IPS-15b (cell line): ENCODE measurements around the gene PHF12.
A peak's percentile ranks its signal among the peaks of the same experiment; 100 is the strongest.
"Not testable (repeated sequence)": the region's sequence is repeated elsewhere in the genome, so short reads cannot be mapped to it uniquely, and the experiment has no call there.

Source experiments
- H3K27me3 ChIP-seq: one replicate; pipeline ENCODE4 v1.6.1; 2013; ENCODE audit warnings: low read length; ENCODE audit not compliant: control insufficient read depth, insufficient read depth
- H3K36me3 ChIP-seq: one replicate; pipeline ENCODE4 v1.6.1; 2013; ENCODE audit warnings: low read length; ENCODE audit not compliant: control insufficient read depth, insufficient read depth
- H3K4me1 ChIP-seq: one replicate; pipeline ENCODE4 v1.6.1; 2013; ENCODE audit warnings: mild to moderate bottlenecking, low read length; ENCODE audit not compliant: control insufficient read depth, insufficient read depth
- H3K4me3 ChIP-seq: one replicate; pipeline ENCODE4 v1.5.1; 2013; ENCODE audit warnings: low read depth, low read length
- H3K9ac ChIP-seq: one replicate; pipeline ENCODE4 v1.6.1; 2013; ENCODE audit warnings: low read depth, mild to moderate bottlenecking, low read length
- H3K9me3 ChIP-seq: one replicate; pipeline ENCODE4 v1.6.1; 2013; ENCODE audit warnings: mild to moderate bottlenecking, low read length; ENCODE audit not compliant: control insufficient read depth, insufficient read depth

The PHF12 gene

GRCh38 chr17:28895794-28896447, 55.4 kb downstream of the PHF12 start:
- Histone ChIP-seq H3K9ac (peak overlapping the region; percentile 28), H3K9me3 (no peaks in the 10 kb centered on the region), H3K36me3 (no peaks in the 10 kb centered on the region), H3K4me1 (peaks cover 7% of the 10 kb centered on the region), H3K27me3 (no peaks in the 10 kb centered on the region), H3K4me3 (peak overlapping the region; percentile 84)

GRCh38 chr17:28893248-28894183, 57.8 kb downstream of the PHF12 start:
- H3K4me3 ChIP-seq = not testable (repeated sequence)

DNA sequence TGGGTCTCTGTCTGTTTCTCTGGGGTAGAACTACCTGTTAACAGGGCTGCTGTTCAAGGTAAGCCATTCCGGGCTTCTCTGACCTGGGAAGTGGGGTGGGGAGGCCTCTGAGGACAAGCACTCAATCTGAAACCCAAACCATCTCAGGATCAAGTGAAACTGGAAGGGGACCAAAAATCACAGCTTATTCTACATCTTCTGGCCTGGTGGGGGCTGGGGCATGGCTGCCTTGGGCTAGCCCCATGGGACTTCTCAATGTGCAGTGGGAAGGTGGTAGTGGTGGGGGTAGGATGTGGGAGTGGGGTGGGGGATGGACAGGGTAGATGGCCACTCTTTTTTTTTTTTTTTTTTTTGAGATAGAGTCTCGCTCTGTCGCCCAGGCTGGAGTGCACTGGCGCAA, 59.3 kb downstream of the PHF12 start:
- Histone ChIP-seq H3K4me1 (peaks cover 10% of the 10 kb centered on the region), H3K9ac (no peak overlapping the region), H3K4me3 (no peak overlapping the region), H3K27me3 (no peaks in the 10 kb centered on the region), H3K9me3 (no peaks in the 10 kb centered on the region), H3K36me3 (no peaks in the 10 kb centered on the region)

More at GRCh38 chr17:28893248-28894183, 57.8 kb downstream of the PHF12 start:
- not testable (repeated sequence) for H3K9me3 ChIP-seq, H3K36me3 ChIP-seq, H3K9ac ChIP-seq, H3K27me3 ChIP-seq
- peaks cover 10% of the 10 kb centered on the region for H3K4me1 ChIP-seq

GRCh38 chr17:28891201-28891600, 60.1 kb downstream of the PHF12 start:
- Histone ChIP-seq H3K4me1 (peaks cover 9% of the 10 kb centered on the region), H3K36me3 (no peaks in the 10 kb centered on the region), H3K27me3 (no peaks in the 10 kb centered on the region), H3K4me3 (no peak overlapping the region), H3K9me3 (no peaks in the 10 kb centered on the region), H3K9ac (no peak overlapping the region)

- Histone ChIP-seq H3K27me3 (no peaks in the 10 kb centered on the region), H3K9me3 (no peaks in the 10 kb centered on the region), H3K9ac (no peak overlapping the region), H3K4me3 (no peak overlapping the region), H3K36me3 (peaks cover 2% of the 10 kb centered on the region), H3K4me1 (peaks cover 3% of the 10 kb centered on the region)
Measured at GRCh38 chr17:28889996-28890395, 61.3 kb downstream of the PHF12 start.

- Histone ChIP-seq H3K9ac (no peak overlapping the region), H3K27me3 (no peaks in the 10 kb centered on the region), H3K9me3 (no peaks in the 10 kb centered on the region), H3K36me3 (peaks cover 7% of the 10 kb centered on the region), H3K4me3 (no peak overlapping the region), H3K4me1 (peaks cover 3% of the 10 kb centered on the region)
Measured at GRCh38 chr17:28888832-28889231, 62.5 kb downstream of the PHF12 start.

GRCh38 chr17:28887871-28888471, 63.3 kb downstream of the PHF12 start:
- H3K9ac ChIP-seq = no peak overlapping the region
- H3K4me1 ChIP-seq = peaks cover 3% of the 10 kb centered on the region
- no peaks in the 10 kb centered on the region for H3K27me3 ChIP-seq
- no peak overlapping the region for H3K4me3 ChIP-seq
- H3K9me3 ChIP-seq = no peaks in the 10 kb centered on the region
- H3K36me3 ChIP-seq = peaks cover 8% of the 10 kb centered on the region

DNA sequence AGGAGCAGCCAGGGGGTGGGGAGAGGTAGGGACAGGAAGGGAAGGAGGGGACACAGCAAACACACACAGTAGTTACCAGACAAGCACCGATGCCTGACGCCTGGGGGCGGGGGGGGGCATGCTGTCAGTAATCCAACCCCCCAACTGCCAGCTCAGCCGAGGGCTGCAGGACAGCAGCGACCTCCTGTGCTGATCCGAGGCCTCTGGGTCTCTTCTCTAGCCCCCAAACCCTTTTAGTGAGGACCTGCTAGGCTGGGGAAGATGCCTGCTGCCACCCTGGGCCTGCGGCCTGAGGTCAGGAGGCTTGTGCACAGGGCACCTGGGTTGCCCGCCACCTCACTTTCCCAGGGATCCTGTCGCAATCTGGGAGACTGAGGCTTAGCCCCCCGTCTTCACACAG, 65.4 kb downstream of the PHF12 start:
- Histone ChIP-seq H3K36me3 (peaks cover 10% of the 10 kb centered on the region), H3K4me1 (peaks cover 3% of the 10 kb centered on the region), H3K4me3 (no peak overlapping the region), H3K9ac (no peak overlapping the region), H3K27me3 (no peaks in the 10 kb centered on the region), H3K9me3 (no peaks in the 10 kb centered on the region)

DNA sequence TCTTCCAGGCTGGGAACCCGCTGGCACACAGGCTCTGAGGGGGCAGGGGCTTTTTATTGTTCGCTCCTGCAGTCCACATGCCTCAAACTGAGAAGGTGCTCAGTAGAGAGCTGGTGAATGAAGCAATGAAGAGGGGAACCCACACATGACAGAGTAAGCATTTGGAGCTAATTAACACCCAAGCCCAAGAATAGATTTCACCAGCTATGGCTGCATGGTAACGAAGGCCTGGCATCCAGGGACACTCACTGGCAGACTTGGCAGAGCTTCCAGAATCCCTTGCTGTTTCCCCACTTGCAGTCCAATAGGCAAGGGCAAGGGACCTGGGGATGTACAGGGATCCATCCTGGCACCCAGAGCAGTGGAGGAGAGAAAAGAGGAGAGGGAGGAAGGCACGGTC, 66.0 kb downstream of the PHF12 start:
- H3K9me3 ChIP-seq = no peaks in the 10 kb centered on the region
- H3K36me3 ChIP-seq = peaks cover 15% of the 10 kb centered on the region
- peaks cover 3% of the 10 kb centered on the region for H3K4me1 ChIP-seq
- no peak overlapping the region for H3K4me3 ChIP-seq
- no peak overlapping the region for H3K9ac ChIP-seq
- no peaks in the 10 kb centered on the region for H3K27me3 ChIP-seq

GRCh38 chr17:28883967-28884702, 67.2 kb downstream of the PHF12 start:
- Histone ChIP-seq H3K9me3 (no peaks in the 10 kb centered on the region), H3K4me3 (no peak overlapping the region), H3K9ac (no peak overlapping the region), H3K4me1 (peaks cover 3% of the 10 kb centered on the region), H3K36me3 (peaks cover 18% of the 10 kb centered on the region), H3K27me3 (no peaks in the 10 kb centered on the region)

DNA sequence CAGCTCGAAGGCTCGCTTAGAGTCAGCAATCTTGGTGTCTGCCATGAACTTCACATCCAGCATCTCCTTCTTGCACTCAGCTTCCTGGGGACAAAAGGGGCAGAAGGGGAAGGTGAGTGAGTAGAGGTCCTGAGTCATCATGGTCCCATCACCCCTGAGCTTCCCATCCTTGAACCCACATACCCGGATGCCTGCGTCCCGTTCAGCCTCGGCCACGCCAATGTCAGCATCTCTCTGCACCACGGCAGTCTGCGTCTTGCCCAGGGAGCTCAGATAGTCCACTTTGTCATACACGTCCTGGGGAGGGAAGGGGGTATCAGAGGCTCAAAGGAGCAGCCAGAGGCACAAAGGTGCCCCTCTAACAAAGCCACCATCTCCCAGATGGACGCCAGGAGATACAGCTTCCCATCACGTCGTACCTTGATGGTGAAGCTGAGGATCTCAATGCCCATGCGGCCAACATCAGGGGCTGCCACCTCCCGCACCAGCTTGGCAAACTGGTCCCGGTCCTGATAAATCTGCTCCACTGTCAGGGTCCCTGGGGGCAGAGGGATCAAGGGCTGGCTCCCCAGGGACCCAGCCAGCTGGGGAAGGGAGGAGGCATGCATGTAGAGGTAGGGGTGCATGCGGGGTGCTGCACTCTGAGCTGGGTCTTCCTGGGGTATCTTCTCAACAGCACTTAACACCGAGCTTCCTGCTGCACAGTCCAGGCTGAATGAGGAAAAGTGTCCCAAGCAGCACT, 69.0 kb downstream of the PHF12 start:
- Histone ChIP-seq H3K4me3 (no peak overlapping the region), H3K9ac (no peak overlapping the region), H3K27me3 (no peaks in the 10 kb centered on the region), H3K9me3 (no peaks in the 10 kb centered on the region), H3K36me3 (peaks cover 18% of the 10 kb centered on the region), H3K4me1 (no peaks in the 10 kb centered on the region)
